CD14-positive monocyte (primary cell): Measurements from ENCODE around the gene AREL1. TPM values are rescaled to one million over a fixed set of nuclear protein-coding genes. Genes with fewer than 3 reads are reported as not detected.

Experiments used
- DNase-seq, 3 donors: peaks; one replicate each; pipeline ENCODE4 v3.0.0-alpha.2; 2011 to 2022
- H2AFZ ChIP-seq: 2 replicates; pipeline ENCODE4 v1.6.0; 2012; ENCODE audit warnings: mild to moderate bottlenecking, low read depth, low read length, inconsistent platforms; ENCODE audit not compliant: insufficient read depth, poor library complexity, severe bottlenecking
- H3K27ac ChIP-seq, 2 donors: 1 replicate in 1 of 2; 2 replicates in 1 of 2; pipeline ENCODE4 v1.5.1; 2012 to 2013; ENCODE audit warnings: low read length in 2 of 2, control low read depth in 1 of 2, inconsistent platforms in 1 of 2, low read depth in 1 of 2, mild to moderate bottlenecking in 1 of 2
- H3K27me3 ChIP-seq, 2 donors: one replicate each; pipeline versions ENCODE4 v1.6.0 to v1.6.1; 2011 to 2013; ENCODE audit warnings: low read length in 2 of 2; ENCODE audit not compliant: control insufficient read depth in 2 of 2, insufficient read depth in 2 of 2
- H3K36me3 ChIP-seq, 2 donors: replicated peaks in 1 of 2; 1 replicate in 1 of 2; 2 replicates in 1 of 2; pipeline versions ENCODE4 v1.5.1 to v1.6.1; 2012 to 2013; ENCODE audit warnings: low read length in 2 of 2, control low read depth in 1 of 2, inconsistent platforms in 1 of 2, mild to moderate bottlenecking in 1 of 2; ENCODE audit not compliant: insufficient read depth in 2 of 2, control insufficient read depth in 1 of 2
- H3K4me1 ChIP-seq, 2 donors: 1 replicate in 1 of 2; 2 replicates in 1 of 2; pipeline versions ENCODE4 v1.5.1 to v1.6.1; 2012 to 2013; ENCODE audit warnings: low read length in 2 of 2, control low read depth in 1 of 2, inconsistent platforms in 1 of 2, mild to moderate bottlenecking in 1 of 2, moderate library complexity in 1 of 2; ENCODE audit not compliant: insufficient read depth in 2 of 2, control insufficient read depth in 1 of 2
- H3K4me2 ChIP-seq: replicated peaks from 2 replicates; pipeline ENCODE3; 2012; ENCODE audit warnings: low read length, moderate library complexity, mild to moderate bottlenecking; ENCODE audit not compliant: poor library complexity, severe bottlenecking; ENCODE audit errors: extremely low read depth
- H3K4me3 ChIP-seq, 3 experiments: fragments of 200-600 bp in 1 of 3; sonication (generic) in 1 of 3; replicated peaks in 1 of 3; 1 replicate in 2 of 3; 2 replicates in 1 of 3; pipeline ENCODE4 v1.5.1; 2011 to 2013; ENCODE audit warnings: low read length in 3 of 3, mild to moderate bottlenecking in 3 of 3, control low read depth in 2 of 3, low read depth in 2 of 3, inconsistent platforms in 1 of 3, moderate library complexity in 1 of 3
- H3K79me2 ChIP-seq: 2 replicates; pipeline ENCODE4 v1.6.0; 2012; ENCODE audit warnings: mild to moderate bottlenecking, control low read depth, inconsistent platforms, low read length, moderate library complexity; ENCODE audit not compliant: insufficient read depth
- H3K9ac ChIP-seq: 2 replicates; pipeline ENCODE4 v1.6.0; 2017; ENCODE audit warnings: low read length, mild to moderate bottlenecking; ENCODE audit not compliant: insufficient read depth, poor library complexity, severe bottlenecking
- H3K9me3 ChIP-seq, 2 donors: replicated peaks in 1 of 2; 1 replicate in 1 of 2; 2 replicates in 1 of 2; pipeline versions ENCODE4 v1.5.1 to v1.6.1; 2012 to 2013; ENCODE audit warnings: low read length in 2 of 2, control low read depth in 1 of 2; ENCODE audit not compliant: control insufficient read depth in 1 of 2, insufficient read depth in 1 of 2
- H4K20me1 ChIP-seq: 2 replicates; pipeline ENCODE4 v1.6.0; 2012; ENCODE audit warnings: mild to moderate bottlenecking, low read length, control low read depth, moderate library complexity; ENCODE audit not compliant: insufficient read depth
- H3K27ac Mint-ChIP-seq, 7 donors: one replicate each; pipeline ENCODE4 v1.8.0; 2020; ENCODE audit warnings: mild to moderate bottlenecking in 7 of 7, mixed read lengths in 7 of 7, moderate library complexity in 6 of 7, inconsistent platforms in 2 of 7
- H3K27me3 Mint-ChIP-seq, 3 donors: one replicate each; pipeline ENCODE4 v1.8.0; 2021 to 2022; ENCODE audit warnings: low read depth in 3 of 3, mild to moderate bottlenecking in 3 of 3, mixed read lengths in 3 of 3, moderate library complexity in 3 of 3, inconsistent platforms in 1 of 3
- H3K36me3 Mint-ChIP-seq, 2 donors: one replicate each; pipeline ENCODE4 v1.8.0; 2020; ENCODE audit warnings: mixed read lengths in 2 of 2, inconsistent platforms in 1 of 2, mild to moderate bottlenecking in 1 of 2
- H3K4me1 Mint-ChIP-seq: one replicate; pipeline ENCODE4 v1.8.0; 2020; ENCODE audit warnings: mild to moderate bottlenecking, mixed read lengths
- H3K4me3 Mint-ChIP-seq, 2 donors: one replicate each; pipeline ENCODE4 v1.8.0; 2020; ENCODE audit warnings: mild to moderate bottlenecking in 2 of 2, mixed read lengths in 2 of 2, moderate library complexity in 1 of 2
- H3K9me3 Mint-ChIP-seq, 7 donors: one replicate each; pipeline ENCODE4 v1.8.0; 2020 to 2022; ENCODE audit warnings: mixed read lengths in 7 of 7, mild to moderate bottlenecking in 6 of 7, moderate library complexity in 6 of 7, inconsistent platforms in 2 of 7
- WGBS: methylation state at CpG from one replicate; pipeline ENCODE4 v1.1.5; 2013; ENCODE audit warnings: missing lambda C conversion rate; ENCODE audit not compliant: insufficient coverage; 5-methylcytosine and 5-hydroxymethylcytosine counted together
- intact Hi-C, 2 donors: fragments of 100-400 bp; cut with micrococcal nuclease; formaldehyde crosslinking; loops; one replicate each; pipeline versions ENCODE4 v1.15.0 to v1.15.1; 2023
- polyA plus RNA-seq, 3 donors: library from polyadenylated mRNA; depleted of rRNA in 1 of 3; unstranded in 2 of 3; stranded (reverse) in 1 of 3; fragments of 300-500 nt in 2 of 3; fragments of >200 nt in 1 of 3; fragmentation: Illumina TruSeq in 2 of 3; gene quantifications; 1 replicate in 2 of 3; 2 replicates in 1 of 3; pipeline ENCODE4 v1.2.3, GENCODE V29; 2012 to 2021
- TF ChIP-seq, protein P1 (sequence below): fragments of 200-600 bp; IDR thresholded peaks from one replicate; pipeline ENCODE4 v1.8.0; 2022; ENCODE audit warnings: antibody characterized with exemption, mild to moderate bottlenecking

The AREL1 gene
- polyA plus RNA-seq, 3 donors, result 12.5 to 23.3 (median 20.0) TPM

DNA sequence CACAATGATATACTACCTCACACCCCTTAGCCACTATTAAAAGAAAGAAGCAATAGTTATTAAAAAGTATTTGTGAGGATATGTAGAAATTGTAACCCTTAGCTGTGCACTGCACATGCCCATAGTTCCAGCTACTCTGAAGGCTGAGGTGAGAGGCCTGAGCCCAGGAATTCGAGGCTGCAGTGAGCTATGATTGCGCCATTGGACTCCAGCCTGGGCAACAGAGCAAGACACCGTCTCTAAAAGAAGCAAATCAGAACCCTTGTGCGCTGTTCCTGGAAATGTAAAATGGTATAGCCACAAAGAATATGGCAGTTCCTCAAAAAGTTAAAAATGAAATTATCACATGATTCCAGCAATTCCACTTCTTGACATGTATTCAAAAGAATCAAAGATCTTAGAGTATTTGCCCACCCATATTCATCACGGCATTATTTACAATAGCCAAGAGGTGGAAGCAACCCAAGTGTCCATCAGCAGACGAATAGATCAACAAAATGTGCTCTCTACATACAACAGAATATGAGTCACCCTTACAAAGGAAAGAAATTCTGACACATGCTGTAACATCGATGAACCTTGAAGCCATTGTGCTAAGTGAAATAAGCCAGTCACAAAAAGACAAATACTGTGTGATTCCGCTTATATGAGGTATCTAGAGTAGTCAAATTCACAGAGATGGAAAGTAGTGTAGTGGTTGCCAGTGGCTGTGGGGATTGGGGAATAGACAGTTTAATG is 26.6 kb upstream of the AREL1 start:
- Mint-ChIP-seq H3K36me3 (peaks cover 40 to 44% of the 10 kb centered on the region in 2 donors), H3K4me3 (no peak overlapping the region), H3K9me3 (peaks cover 0 to 9% (median 0%) of the 10 kb centered on the region in 7 donors), H3K4me1 (no peaks in the 10 kb centered on the region), H3K27ac (peak overlapping the region in 1 of 7 donors; percentile 9), H3K27me3 (peaks cover 0 to 2% (median 2%) of the 10 kb centered on the region in 3 donors)
- Histone ChIP-seq H3K79me2 (no peaks in the 10 kb centered on the region), H3K9me3 (no peaks in the 10 kb centered on the region), H3K27me3 (no peaks in the 10 kb centered on the region), H3K27ac (no peak overlapping the region), H3K4me2 (no peak overlapping the region), H3K4me1 (no peaks in the 10 kb centered on the region), H3K9ac (no peak overlapping the region), H3K36me3 (peaks cover 28 to 53% of the 10 kb centered on the region in 2 donors), H2AFZ (no peak overlapping the region), H4K20me1 (no peaks in the 10 kb centered on the region), H3K4me3 (no peak overlapping the region)
- TF ChIP-seq, protein P1, sequence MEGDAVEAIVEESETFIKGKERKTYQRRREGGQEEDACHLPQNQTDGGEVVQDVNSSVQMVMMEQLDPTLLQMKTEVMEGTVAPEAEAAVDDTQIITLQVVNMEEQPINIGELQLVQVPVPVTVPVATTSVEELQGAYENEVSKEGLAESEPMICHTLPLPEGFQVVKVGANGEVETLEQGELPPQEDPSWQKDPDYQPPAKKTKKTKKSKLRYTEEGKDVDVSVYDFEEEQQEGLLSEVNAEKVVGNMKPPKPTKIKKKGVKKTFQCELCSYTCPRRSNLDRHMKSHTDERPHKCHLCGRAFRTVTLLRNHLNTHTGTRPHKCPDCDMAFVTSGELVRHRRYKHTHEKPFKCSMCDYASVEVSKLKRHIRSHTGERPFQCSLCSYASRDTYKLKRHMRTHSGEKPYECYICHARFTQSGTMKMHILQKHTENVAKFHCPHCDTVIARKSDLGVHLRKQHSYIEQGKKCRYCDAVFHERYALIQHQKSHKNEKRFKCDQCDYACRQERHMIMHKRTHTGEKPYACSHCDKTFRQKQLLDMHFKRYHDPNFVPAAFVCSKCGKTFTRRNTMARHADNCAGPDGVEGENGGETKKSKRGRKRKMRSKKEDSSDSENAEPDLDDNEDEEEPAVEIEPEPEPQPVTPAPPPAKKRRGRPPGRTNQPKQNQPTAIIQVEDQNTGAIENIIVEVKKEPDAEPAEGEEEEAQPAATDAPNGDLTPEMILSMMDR, result no peak
- 100% methylated on average over 4 of the region's 8 CpGs for WGBS
- no peak for DNase-seq
- intact Hi-C loops, result no loop called here

DNA sequence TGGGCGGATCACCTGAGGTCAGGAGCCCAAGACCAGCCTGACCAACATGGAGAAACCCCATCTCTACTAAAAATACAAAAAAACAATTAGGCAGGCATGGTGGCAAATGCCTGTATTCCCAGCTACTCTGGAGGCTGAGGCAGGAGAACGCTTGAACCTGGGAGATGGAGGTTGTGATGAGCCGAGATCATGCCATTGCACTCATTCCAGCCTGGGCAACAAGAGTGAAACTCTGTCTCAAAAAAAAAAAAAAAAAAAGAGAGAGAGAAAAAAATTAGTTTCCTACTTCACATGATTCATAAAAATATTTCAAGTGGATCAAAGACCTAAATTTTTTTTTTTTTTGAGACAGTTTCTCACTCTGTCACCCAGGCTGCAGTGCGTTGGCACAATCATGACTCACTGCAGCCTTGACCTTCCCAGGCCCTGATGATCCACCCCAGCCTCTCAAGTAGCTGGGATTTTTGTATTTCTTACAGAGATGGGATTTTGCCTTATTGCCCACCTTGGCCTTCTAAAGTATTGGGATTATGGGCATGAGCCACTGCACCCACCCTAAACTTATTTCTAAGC is 25.0 kb upstream of the AREL1 start:
- no peak overlapping the region for H3K4me3 ChIP-seq
- H3K4me2 ChIP-seq, result no peak overlapping the region
- Mint-ChIP-seq H3K27me3 (peaks cover 0 to 2% (median 0%) of the 10 kb centered on the region in 3 donors), H3K9me3 (peaks cover 0 to 3% (median 0%) of the 10 kb centered on the region in 7 donors), H3K27ac (no peak overlapping the region), H3K4me3 (no peak overlapping the region), H3K4me1 (no peaks in the 10 kb centered on the region), H3K36me3 (peaks cover 55 to 59% of the 10 kb centered on the region in 2 donors)
- H3K9ac ChIP-seq, result no peak overlapping the region
- H3K27ac ChIP-seq, result no peak overlapping the region
- TF ChIP-seq, protein P1, result no peak
- peaks cover 44 to 70% of the 10 kb centered on the region in 2 donors for H3K36me3 ChIP-seq
- H2AFZ ChIP-seq, result no peak overlapping the region
- no CpG with 5 or more reads among the region's 4 CpGs for WGBS
- H3K4me1 ChIP-seq, result no peaks in the 10 kb centered on the region
- intact Hi-C loops, result no loop called here
- no peaks in the 10 kb centered on the region for H4K20me1 ChIP-seq
- no peak for DNase-seq
- no peaks in the 10 kb centered on the region for H3K27me3 ChIP-seq
- no peaks in the 10 kb centered on the region for H3K79me2 ChIP-seq
- H3K9me3 ChIP-seq, result no peaks in the 10 kb centered on the region
